GM21515 (cell line): ENCODE results near the gene IFNG-AS1.

ENCODE experiments used
- ATAC-seq: cut with Tn5 transposase; IDR thresholded peaks from one replicate; pipeline ENCODE4 v1.9.1; 2021; ENCODE audit not compliant: unreplicated experiment

IFNG-AS1 gene

GRCh38 chr12:68034567-68034966 is 45.3 kb downstream of the IFNG-AS1 start:
- ATAC-seq, result no peak

- no peak for ATAC-seq
Measured at GRCh38 chr12:68036642-68037041, 47.4 kb downstream of the IFNG-AS1 start.

- ATAC-seq, result no peak
Measured at GRCh38 chr12:68037616-68038255, 48.5 kb downstream of the IFNG-AS1 start.

- no peak for ATAC-seq
Measured at GRCh38 chr12:68038650-68039049, 49.4 kb downstream of the IFNG-AS1 start.

GRCh38 chr12:68040450-68041075 is 51.3 kb downstream of the IFNG-AS1 start:
- peak; percentile 65 for ATAC-seq

GRCh38 chr12:68042212-68042699 is 53.0 kb downstream of the IFNG-AS1 start:
- peak; percentile 61 for ATAC-seq

GRCh38 chr12:68043435-68043834 is 54.2 kb downstream of the IFNG-AS1 start:
- no peak for ATAC-seq

GRCh38 chr12:68048648-68049297 is 59.5 kb downstream of the IFNG-AS1 start:
- ATAC-seq, result no peak

GRCh38 chr12:68056300-68056699 is 67.1 kb downstream of the IFNG-AS1 start:
- ATAC-seq, result no peak

GRCh38 chr12:68063900-68064590 is 74.8 kb downstream of the IFNG-AS1 start:
- no peak for ATAC-seq

- ATAC-seq, result no peak
Measured at GRCh38 chr12:68065163-68065562, 75.9 kb downstream of the IFNG-AS1 start.

GRCh38 chr12:68065687-68066086 is 76.4 kb downstream of the IFNG-AS1 start:
- ATAC-seq, result no peak

GRCh38 chr12:68067762-68068376 is 78.6 kb downstream of the IFNG-AS1 start:
- no peak for ATAC-seq

- no peak for ATAC-seq
Measured at GRCh38 chr12:68069275-68069674, 80.0 kb downstream of the IFNG-AS1 start.
